Measurements from ENCODE around the gene DNAJA3.

DNA sequence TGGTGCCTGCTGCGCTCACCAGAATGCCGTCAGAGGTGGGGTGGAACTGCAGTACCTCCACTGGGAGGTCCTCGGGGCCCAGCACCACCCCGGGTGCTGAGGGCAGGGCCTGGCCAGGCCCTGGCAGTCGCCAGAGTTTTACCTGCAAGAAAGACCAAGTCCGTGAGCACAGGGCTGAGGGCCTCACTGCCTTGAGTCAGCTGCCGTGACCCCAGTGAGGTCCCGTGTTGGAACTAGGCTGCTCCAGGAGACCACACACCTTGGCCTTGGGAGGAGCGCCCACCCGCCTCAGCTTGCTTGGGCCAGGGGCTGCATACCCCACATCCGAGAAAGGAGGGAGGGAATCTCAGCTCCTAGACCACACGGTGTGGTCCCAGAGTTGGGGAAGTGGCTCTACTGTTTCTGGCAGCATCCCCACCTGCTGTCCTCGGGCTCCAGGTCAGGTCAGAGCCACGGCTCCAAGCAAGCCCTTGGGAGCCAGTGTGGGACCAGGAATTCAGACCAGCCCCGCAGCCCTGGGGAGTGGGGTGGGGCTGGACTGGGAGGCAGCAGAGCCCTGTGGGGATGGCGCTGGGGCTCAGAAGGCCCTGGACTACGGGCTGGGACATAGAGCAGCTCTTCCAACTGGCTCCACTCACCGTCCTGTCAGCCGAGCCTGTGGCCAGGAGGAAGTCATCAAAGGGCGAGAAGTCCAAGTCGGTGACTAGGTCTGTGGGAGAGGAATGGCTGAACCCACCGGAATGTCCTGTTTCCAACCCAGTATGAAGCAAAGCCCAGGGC, 17.9 kb upstream of the DNAJA3 start:
- TF ChIP-seq, protein P1, sequence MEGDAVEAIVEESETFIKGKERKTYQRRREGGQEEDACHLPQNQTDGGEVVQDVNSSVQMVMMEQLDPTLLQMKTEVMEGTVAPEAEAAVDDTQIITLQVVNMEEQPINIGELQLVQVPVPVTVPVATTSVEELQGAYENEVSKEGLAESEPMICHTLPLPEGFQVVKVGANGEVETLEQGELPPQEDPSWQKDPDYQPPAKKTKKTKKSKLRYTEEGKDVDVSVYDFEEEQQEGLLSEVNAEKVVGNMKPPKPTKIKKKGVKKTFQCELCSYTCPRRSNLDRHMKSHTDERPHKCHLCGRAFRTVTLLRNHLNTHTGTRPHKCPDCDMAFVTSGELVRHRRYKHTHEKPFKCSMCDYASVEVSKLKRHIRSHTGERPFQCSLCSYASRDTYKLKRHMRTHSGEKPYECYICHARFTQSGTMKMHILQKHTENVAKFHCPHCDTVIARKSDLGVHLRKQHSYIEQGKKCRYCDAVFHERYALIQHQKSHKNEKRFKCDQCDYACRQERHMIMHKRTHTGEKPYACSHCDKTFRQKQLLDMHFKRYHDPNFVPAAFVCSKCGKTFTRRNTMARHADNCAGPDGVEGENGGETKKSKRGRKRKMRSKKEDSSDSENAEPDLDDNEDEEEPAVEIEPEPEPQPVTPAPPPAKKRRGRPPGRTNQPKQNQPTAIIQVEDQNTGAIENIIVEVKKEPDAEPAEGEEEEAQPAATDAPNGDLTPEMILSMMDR (IDR thresholded peaks at IDR 0.05), result no peak
- no peak for TF ChIP-seq EZH2phosphoT487 (IDR thresholded peaks at IDR 0.05)
